IPS-NIHi7 (cell line): ENCODE data around the gene CCDC83.

Experiments
- DNase-seq: peaks from one replicate; pipeline ENCODE4 v3.0.0; 2012; ENCODE audit warnings: mixed read lengths; ENCODE audit errors: extremely low spot score

Gene CCDC83

DNA sequence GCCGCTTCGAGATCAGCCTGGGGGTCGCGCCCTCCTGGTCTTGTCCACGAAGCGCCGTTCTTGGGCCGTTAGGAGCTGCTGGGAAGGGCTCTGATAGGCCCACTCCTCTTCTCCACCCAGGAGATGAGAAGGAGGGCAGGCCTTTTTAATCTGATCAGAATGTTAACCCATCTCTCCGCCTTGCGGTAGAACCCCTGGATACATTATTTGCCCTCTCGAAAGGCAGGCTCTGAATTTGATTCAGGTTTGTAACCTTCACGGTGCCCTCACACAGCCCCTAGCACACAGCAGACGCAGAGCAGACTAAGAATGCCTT is at the start of gene CCDC83:
TSS of gene CCDC83 (plus strand) at position 43 of the 316 bp plus-strand sequence. CDS start 9,741 bp downstream, outside the sequence.
- DNase-seq, result peak; percentile 40

DNA sequence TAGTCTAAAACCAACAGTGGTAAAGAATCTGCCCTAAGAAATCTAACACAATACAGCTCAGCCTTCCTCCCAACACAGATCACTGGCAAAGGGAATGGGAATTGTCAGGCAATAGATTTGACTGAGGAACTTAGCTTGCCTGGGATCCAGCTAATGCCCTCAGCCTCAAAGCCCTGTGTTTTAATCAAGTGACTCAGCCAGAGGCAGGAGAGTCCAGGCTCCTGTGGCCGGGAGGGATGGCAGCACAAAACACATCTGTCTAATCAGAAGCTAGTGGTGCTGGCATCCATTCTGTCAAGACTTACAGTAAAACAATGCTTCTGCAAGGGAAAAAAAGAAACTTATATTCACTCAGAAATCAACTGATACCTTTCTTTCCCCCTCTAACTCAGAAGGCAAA is 49.8 kb upstream of the CCDC83 start:
- no peak for DNase-seq

DNA sequence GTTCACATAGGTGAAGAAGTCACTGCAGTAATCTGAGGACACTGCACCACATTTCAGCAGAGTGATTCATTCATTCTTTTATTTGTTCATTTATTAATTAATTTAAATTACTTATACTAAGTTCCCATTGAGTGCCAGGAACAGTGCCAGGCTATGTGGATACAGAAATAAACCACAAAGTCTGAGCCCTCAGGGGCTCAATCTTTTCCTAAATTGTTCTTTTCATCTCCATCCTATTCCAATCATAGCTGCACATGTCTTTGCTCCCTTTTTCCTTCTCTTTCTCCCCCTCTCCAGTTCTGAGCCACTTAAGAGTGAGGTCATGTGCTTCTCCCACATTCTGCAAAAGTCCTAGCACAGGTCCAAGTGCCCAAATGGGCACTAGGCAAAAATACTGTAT is 49.2 kb upstream of the CCDC83 start:
- DNase-seq, result no peak

DNA sequence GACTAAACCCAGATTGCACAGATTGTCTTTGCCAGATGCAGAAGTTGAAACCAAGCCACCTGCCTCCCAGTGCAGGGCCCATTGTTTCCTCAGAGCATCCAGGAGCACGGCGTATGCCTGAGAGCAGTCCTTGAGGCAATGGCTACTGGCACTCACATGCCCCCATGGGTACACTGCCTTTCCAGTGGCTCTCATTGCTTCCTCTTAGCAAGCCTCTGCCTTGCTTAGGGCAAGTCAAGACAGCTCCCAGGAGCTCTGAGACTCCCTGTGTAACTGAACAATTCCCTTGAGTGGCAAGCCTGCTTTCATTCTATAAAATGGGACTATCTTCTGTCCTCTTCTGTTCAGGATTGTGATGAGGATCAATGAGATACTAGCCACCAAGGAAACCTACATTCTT is 48.3 kb upstream of the CCDC83 start:
- no peak for DNase-seq

DNA sequence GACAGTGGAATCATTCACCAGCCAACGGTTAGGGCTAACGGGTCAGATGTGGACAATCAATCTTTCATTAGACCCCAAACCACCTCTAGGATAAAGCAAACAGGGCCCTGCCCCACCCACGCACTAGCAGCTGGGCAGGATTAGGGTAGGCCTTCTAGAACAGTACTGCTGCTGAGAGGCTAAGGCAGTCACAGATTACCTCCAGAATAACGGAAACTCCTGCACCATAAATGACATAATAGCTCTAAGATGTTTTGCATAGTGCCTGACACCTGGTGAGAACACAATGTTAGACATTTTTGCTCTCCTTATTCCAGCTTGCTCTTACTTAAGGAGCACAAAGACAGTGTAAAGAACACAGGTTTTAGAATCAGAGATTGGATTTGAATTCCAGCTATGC is 46.0 kb upstream of the CCDC83 start:
- DNase-seq, result no peak

DNA sequence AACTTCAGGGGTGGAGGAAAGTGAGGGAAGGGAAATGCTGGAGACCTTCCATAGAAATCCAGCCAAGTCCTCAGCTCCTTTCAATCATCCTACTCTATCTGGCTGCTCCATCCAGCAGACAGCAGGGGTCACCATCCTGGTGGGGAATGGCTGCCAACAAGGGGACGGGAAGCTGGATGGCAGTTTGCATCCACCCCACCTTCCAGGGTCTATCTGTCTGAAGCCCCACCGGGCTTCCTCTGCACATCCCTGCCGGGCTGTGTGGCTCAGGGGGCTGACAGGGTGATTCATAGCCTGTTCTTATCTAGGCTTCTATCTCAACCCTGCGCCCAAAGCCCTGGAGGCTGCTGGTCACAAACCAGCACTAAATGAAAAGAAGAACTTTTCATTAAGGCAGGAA is 45.3 kb upstream of the CCDC83 start:
- peak; percentile 59 for DNase-seq

DNA sequence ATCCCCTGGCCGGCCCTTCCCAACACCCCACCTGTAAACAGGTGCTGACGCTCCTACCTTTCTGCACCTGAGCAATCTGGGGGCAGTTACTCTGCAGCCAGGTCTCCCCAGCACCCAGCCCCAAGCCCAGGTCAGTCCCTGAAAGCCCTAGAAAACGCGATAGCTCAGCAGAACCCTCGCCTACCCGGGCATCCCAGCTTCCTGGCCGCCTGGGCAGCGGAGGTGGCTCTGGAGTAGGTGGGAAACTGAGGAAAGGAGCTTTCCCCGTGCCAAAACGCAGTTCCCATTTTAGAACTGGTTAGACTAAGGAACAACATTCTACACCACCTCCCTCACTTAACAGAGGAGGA is 44.7 kb upstream of the CCDC83 start:
- DNase-seq, result peak; percentile 21

DNA sequence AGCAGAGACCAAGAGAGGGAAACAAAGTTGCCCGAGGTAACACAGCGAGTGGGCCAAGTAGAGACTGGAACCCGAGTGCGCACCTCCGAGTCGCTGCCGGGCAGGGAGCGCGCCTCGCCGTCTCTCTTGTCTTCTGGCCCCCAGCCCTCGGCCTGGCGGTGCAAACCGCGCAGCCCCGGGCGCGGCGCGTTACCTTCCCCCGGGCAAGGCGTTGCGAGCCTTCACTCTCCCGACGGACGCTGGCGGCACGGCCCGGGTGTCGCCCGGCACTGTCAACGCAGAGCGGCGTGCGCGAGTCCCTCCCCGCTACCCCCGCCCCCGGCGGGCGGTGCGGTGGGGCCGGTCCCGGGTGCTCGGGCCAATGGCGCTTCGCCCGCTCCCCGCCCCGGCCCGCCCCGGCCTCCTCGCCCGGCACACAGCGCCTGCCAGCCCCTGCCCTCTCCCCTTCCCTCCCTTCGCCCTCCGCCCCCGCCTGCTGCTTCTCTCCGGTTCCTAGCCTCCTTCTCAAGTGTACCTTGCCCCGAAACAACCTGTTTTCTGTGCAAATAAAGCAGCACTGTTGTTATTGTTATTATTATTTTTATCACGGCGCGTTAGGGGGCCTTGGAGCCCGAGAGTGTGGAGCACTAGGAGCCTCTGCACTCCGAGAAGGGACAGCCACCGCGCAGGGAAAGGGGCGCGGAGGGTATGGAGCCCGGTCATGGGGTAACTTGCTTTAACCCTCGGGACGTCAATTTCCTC is 44.1 kb upstream of the CCDC83 start, which contains the start of gene SYTL2:
TSS of gene SYTL2 (minus strand) at position 271 of the 741 bp plus-strand sequence. CDS start 53,416 bp downstream, outside the sequence.
- peak; percentile 93 for DNase-seq

DNA sequence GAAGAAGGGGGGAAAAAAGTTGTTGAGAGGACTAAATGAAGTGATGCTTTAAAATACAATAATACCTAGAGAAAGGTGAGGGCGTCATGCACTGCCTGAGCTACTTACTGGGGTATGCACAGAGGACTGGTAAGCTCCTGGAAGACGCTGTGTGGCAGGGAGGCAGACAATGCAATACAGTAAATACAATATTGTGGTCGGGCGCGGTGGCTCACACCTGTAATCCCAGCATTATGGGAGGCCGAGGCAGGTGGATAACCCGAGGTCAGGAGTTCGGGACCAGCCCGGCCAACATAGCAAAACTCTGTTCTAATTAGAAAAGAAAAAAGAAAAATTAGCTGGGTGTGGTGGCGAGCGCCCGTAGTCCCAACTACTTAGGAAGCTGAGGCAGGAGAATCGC is 43.6 kb upstream of the CCDC83 start:
- DNase-seq, result no peak

DNA sequence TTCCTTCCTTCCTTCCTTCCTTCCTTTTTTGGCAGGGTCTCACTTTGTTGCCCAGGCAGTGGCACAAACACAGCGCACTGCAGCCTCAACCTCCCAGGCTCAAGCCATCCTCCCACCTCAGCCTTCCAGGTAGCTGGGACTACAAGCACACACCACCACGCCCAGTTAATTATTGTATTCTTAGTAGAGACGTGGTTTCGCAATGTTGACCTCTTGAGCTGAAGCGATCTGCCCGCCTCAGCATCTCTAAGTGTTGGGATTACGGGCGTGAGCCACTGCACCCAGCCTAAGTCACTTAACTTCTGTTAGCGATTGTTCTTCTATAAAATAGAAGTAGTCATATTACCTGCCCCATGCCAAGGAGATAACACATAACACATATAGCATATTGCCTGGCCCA is 41.5 kb upstream of the CCDC83 start:
- DNase-seq, result no peak

DNA sequence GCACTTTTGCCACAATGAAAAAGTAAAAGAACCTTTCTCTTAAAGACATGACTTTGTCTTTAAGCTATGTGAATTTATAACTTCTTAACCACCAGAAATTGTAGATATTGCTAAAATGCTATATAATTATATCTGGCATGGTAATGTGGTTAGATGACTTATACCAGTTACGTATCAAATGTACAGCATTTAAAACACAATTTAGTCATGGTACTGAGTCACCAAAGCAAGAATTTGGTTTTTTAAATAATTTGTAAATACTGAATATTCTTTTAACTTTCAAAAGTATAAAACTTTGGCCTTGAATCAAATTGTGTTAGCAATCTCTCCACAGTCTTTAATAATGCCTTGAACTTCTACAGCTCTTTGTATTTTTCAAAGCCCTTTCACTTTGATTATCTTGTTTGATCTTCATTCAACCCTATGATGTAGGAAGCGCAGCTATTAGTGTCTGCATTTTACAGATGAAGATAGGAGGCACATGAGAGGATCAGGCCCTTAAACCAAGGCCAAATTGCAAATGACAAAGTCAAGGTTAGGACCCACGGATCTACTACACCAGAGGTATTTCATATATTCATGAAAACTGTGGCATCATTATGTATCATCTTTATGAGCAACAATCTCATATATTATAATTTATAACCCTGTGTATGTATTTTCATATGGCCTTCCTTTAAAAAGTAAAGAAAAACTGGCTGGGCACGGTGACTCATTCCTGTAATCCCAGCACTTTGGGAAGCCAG is 39.8 kb upstream of the CCDC83 start:
- DNase-seq, result no peak

DNA sequence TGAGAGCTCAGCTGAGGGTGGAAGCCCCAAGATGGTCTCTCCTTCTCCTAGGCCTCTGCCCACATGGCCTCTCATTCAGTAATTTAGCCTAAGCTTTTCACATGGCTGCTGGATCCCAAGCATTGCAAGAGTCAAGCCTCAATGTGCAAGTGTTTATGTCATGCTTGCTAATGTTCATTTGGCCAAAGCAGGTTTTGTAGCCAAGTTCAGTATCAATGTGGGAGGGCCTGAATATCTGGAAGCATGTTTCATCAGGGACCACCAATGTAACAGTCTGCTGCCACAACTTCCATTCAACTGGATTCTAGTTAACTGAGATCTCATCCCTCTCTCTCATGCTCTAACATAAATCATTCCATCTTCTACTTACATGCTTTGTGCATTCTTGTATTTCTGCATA is 35.7 kb upstream of the CCDC83 start:
- no peak for DNase-seq

DNA sequence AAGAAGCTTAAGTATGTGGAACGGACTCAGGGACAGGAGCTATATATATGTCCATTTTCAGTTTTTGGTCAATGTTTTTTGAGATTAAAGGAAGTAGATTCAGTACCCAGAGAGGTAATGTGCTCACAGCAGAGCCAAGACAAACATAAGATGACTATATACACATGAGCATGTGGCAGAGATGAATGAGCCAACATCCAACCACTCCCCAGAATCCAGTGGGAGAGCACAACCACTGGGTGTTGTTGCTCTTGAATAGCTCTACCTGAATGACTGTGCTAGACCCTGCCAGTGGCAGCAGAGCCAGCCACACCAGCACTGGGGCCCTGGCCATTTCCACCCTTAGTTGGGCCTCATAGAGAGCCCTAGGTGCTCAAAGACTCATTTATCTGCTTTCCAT is 33.5 kb upstream of the CCDC83 start:
- DNase-seq, result no peak

DNA sequence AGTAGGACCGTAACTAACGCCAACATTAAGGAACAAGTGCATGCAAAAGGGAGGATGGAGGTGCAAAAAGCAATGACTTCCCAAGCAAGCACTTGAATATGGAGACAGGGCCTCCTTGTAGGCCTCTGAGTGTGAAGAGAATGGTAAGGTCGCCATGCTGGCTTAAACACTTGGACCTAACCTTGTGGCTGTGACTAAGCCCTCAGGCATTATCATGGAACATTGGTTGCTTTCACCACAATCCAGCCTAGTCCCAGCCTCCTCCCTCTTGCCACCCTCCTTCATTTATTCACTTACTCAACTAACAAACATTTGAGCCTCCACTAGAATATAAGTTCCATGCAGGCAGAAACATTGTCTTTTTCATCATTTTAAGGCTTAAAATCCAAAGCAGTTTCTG is 32.4 kb upstream of the CCDC83 start:
- DNase-seq, result no peak

DNA sequence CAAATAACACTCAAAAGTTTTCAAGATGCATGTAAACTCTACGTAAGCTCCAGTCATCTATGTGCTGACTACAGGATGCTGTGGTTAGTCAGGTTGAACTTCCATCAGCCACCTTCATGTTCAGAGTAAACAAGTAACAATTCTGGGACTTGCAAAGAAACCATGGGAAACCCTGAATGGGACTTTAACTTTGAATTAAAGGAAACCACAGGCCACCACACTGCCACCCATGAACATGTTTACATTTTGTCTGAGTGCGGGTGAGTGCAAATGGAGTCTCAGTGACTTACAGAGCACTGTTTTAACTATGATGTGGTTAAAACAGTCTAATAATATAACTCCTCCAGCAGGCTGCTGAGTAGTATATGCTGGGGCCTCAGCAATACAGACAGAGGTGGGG is 31.4 kb upstream of the CCDC83 start:
- no peak for DNase-seq

DNA sequence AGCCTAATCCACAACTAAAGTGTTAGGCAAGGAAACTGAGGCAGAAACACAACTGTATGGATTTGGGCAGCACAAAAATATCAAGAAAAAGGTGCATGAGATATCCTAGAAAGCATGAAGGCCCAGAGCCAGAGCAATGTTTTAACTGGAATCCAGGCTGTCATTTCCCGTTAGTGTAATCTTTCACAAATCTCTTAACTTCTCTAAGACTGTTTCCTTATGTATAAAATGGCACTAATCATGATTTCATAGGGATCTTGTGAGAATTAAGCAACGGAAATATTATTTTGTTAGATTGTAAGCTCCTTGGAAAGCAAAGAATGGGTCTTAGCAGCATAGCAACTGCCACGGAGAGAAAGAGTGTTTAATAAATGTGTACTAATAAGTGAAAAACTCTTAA is 29.6 kb upstream of the CCDC83 start:
- DNase-seq, result no peak

DNA sequence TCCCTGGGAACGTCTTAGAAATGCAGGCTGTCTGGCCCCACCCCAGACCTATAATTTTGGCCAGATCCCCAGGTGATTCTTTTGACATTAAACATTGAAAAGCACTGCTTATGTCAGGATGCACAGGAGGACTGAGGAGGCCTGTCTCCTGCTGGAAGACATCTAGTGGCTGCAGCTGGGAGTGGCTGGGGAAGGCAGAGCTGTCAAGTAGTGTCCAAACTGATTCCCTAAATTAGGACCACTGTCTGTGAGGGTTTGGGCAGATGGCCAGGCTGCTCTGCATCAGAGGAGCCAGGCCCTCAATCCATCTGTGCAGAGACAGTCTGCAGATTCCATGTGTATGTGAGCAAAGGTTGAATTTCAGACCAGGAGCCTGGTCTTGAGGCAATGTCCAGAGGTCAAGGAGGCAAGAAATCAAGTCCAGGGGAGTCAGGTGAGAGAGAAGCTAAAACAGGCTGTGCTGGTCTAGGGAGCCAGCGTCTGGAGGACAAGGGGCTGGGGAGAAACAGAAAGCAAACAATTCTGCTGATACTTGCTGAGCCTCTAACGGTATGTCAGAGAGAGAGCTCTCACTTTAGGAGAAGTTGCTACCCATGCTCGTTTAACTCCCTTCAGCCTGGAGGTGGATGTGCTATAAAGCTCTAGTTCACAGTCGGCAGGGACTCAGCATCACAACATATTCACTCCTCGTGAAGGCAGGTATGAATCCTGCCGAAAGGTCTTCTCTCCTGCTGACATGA is 28.9 kb upstream of the CCDC83 start:
- peak; percentile 72 for DNase-seq

DNA sequence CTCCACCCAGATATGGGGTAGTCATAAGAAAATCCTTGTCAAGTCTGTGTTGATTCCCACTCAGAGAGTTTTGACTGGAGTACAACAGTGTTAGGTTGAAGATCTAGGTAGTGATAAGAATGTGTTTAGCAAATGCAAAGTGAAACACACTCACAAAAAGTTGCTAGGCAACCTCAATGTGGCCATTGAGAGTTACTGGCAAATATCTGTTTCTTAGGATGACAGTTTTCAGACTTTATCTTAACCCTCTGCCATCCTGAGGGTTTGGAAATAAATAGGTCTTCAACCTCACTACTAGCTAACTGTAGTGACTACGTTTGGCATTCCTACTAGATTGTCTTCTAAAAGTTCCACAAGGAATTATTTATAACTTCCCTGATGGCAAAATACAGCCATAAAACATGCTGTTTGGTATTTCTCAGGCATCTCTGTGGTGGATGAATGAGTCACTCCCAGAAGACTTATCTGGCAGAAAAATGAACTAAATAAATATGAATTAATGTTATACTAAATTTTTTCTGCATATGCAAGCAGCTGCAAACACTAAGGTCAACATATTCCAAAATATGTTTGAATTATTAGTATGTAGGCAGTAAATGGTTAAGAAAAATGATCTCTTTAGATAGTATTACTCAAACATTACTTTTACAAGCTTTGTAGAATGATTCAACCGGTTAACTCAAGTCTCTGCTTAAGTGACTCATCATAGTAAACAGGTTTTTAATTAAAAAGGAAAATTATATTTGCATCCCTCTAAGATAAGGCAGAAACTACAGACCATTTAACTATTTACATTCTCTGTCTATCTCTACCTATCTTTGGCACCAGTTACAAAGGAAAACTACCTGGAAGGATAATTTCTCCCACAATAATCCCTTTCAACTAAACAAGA is 27.2 kb upstream of the CCDC83 start:
- DNase-seq, result no peak

DNA sequence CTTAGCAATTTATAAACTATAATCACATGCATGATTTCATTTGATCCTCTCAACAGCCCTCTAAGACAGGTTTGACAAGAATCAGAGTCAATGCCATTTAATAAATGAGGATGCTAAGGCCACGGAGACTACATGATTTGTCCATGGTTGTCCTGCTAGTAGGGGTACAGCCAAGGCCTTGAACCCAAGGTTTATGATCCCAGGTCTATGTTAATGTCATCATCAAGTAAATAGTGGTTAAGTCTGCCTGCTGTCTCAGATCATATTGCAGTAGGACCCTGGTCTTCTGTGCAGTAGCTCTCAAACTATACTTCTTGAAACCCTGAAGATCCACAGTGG is 26.6 kb upstream of the CCDC83 start:
- no peak for DNase-seq

DNA sequence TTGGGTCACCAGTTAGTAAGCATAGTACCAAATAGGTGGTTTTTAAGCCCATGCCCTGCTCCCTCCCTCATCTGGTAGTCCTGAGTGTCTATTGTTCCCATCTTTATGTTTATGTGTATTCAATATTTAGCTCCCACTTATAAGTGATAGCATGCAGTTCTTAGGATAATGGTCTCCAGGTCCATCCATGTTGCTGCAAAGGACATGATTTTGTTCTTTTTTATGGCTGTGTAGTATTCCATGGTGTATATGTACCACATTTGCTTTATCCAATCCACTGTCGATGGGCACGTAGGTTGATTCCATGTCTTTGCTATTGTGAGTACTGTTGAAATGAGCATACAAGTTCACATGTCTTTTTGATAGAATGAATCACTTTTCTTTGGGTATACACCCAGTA is 26.0 kb upstream of the CCDC83 start:
- no peak for DNase-seq

DNA sequence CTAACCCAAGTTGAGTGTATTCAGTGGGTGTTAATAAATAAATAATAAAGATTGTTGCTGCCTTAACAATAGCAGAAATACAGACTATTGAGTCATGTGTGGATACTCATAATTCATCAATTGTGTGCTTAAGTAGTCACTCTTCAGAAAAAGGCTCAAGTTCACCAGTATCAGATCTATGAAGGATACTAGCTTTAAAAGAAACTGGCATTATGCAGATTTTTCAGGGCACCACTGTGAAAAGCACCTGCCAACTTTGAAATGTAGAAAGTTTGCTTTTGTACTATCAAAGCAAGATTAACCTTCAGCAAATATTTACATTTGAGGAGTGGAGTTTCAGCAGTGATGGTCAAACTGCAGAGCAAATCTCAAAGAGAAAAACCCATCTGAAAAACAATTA is 24.1 kb upstream of the CCDC83 start:
- no peak for DNase-seq

DNA sequence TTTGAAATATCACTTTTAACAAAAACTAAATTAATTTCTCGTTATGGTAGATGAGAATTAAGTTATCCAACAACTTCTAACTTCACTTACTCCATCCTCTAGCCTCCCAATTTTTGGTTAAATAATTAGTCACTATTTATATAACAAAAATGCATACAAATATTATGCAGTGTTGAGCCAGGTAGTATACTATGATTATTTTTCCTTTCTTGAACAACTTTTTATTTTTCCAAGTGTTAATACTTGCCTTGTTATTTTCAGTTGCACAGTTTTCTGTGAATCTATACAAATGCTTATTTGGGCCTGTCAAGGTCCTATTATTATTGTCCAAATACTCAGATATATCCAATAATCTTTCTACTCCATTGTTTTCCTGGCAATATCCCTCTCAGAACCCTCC is 19.9 kb upstream of the CCDC83 start:
- no peak for DNase-seq
